HG02763 (cell line): ENCODE data around the gene SUSD2.
"Not testable (repeated sequence)": the region's sequence is repeated elsewhere in the genome, so short reads cannot be mapped to it uniquely, and the experiment has no call there.

Experiments used
- ATAC-seq: cut with Tn5 transposase; IDR thresholded peaks from one replicate; pipeline ENCODE4 v1.9.1; 2021; ENCODE audit warnings: mild to moderate bottlenecking, moderate library complexity; ENCODE audit not compliant: unreplicated experiment

SUSD2 gene, protein sequence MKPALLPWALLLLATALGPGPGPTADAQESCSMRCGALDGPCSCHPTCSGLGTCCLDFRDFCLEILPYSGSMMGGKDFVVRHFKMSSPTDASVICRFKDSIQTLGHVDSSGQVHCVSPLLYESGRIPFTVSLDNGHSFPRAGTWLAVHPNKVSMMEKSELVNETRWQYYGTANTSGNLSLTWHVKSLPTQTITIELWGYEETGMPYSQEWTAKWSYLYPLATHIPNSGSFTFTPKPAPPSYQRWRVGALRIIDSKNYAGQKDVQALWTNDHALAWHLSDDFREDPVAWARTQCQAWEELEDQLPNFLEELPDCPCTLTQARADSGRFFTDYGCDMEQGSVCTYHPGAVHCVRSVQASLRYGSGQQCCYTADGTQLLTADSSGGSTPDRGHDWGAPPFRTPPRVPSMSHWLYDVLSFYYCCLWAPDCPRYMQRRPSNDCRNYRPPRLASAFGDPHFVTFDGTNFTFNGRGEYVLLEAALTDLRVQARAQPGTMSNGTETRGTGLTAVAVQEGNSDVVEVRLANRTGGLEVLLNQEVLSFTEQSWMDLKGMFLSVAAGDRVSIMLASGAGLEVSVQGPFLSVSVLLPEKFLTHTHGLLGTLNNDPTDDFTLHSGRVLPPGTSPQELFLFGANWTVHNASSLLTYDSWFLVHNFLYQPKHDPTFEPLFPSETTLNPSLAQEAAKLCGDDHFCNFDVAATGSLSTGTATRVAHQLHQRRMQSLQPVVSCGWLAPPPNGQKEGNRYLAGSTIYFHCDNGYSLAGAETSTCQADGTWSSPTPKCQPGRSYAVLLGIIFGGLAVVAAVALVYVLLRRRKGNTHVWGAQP

GRCh38 chr22:24181088-24181995, at the start of gene SUSD2:
Gene SUSD2, plus strand, starts transcription at chr22:24181487. Its CDS starts 33 bp downstream, at chr22:24181520.
- ATAC-seq, result no peak

- no peak for ATAC-seq
Observed at GRCh38 chr22:24133187-24133965, 47.9 kb upstream of the SUSD2 start.

DNA sequence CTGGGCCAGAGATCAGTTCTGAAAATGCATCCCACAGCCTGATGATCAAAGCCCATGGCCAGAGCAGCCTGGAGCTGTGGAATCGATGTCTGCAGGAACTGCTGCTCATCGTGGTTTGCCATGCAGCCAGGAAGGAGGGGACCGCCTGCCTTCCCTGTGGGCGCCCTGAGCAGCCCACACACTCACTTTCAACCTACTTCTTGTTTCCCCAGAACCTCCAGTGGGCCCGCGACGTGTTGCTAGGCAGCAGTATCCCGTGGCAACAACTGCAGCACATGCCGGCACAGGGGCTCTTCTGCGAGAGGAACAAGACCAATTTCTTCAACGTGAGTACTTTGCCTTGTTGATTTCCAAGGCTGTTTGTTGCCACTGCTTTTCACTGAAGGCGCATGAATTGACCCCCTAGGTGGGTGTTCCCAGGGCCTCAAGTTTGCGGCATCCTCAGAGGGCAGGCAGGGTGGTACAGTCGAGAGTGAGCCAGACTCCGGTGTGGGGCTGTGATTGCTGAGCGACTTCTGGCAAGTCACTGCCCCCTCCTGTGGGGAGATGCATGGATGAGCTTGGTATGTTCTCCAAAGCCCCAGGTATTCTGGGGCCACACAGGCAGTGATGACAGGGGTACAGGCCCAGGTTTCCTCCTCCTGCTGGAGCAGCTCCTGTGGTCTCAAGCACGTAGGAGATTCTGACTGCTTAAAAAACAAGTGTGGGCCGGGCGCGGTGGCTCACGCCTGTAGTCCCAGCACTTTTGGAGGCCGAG, 47.0 kb upstream of the SUSD2 start:
- ATAC-seq, result no peak

- ATAC-seq, result not testable (repeated sequence)
Observed at GRCh38 chr22:24136533-24136932, 44.8 kb upstream of the SUSD2 start.

DNA sequence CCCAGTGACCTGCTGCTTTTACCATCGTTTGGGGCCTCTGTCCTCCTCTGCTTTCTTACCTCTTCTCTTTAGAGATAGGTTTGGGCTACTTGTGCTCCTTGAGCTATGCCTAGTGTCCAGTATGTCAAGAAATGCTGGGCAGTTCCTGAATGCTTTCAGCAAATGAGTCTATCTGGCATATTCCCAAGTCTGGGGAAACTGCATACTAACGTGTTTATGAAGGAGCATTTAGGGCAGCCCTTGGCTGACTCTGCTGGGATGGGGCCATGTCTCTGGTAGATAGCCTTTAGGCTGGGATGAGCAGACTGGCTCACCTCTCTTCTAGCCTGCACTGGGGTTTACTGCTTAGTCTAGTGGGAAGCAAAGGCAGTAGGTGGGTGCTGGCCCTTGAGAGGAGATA, 43.7 kb upstream of the SUSD2 start:
- ATAC-seq, result no peak

DNA sequence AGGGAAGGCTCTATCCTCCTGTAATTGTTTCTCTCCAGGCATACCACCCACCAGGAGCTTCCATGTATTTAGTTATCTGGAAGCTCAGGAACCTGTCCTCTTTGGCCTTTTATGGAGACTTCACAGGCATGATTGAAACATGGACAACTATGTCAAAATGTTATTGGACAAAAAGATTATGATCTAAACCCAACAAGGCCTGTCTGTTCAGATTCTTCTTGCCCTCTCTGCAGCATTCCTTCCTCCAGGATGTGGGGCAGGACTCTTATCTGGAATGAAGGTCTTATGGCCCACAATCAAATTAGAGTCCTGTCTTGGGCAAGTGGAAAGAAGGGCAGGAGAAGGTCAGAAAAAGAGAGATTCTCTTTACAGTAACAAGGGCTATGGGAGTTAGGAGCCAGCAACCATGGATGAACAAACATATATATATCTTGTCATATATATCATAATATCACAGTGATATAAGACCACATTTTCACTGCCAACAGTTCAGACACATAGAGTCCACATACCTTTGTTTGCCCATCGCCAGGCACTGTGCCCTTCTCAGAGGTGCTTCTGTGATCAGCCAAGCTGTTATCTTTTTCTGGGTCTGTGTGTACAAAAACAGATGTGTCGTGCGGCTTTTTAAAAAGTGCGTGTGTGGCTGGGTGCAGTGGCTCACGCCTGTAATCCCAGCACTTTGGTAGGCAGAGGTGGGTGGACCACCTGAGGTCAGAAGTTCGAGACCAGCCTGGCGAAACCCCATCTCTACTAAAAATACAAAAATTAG, 42.5 kb upstream of the SUSD2 start:
- no peak for ATAC-seq

DNA sequence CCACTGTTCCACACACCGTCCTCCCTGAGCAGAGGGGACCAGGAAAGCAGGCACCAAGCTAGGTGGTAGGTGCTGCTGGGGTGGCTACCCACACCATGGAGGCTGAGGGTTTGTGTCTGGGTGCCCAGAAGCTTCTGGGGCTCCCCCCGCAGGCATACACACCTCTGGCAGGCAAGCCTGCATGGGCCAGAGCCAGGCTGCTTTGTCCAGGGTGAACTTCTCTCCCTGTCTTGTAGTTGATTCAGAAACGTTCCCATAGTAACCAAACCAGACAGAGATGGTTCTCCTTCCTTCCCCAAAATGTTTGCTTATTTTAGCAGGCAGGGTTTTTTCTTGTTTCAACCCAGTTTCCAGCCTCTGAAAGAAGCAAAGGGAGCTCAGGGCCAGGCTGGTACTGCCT, 40.9 kb upstream of the SUSD2 start:
- ATAC-seq, result no peak

- ATAC-seq, result no peak
Observed at GRCh38 chr22:24141586-24141985, 39.7 kb upstream of the SUSD2 start.

GRCh38 chr22:24142241-24142640, 39.0 kb upstream of the SUSD2 start:
- ATAC-seq, result no peak

DNA sequence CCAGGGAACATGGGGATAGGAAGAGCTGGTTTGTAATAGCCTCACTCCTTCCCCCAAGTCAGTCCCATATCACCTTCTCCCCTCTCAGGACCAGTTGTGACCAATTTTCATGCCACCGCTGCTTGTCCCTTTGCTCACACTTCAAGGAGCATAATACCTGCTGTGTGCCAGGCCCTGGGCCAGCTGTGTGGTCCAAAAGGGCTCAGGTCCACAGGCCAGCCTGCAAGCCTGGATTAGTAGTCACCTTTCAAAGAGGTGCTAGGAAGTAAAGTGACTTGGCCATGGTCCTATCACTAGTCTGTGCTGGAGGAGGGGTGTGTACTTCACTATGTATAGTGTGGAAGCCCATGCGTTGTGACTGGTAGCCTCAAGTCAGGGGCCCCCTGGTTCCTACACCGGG, 38.5 kb upstream of the SUSD2 start:
- ATAC-seq, result no peak

DNA sequence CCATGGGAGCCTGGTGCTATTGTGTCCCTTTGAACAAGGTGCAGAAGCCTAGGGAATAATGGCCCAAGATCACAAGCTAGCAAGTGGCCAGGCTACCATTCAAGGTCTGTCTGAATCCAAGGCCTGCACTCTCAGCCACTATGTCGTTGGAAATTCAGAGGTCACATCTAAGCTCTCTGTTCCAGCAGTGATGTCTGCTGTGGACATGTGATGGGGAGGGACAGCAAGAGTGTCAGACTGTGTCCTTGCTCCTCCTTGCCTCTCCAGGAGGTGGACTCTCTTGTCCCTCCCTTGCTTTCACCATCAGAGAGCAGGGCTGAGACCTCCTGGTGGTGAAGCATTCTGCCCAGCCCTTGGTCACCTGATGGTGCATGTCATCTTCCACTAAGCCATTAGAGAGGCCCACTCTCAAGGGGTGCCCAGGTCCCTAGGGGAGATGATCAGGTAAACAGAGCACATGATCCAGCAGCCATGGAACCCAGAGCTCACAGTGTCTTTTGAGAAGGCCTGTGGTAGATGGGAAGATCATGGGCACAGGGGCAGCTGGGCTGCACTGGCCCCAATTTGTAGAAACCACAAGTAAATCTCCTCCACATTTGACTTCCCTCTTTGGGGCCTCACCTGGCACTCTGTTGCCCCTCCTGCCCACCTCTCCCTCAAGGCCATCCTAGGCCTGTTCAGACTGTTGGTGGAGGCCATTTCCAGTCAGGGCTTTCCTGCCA, 37.1 kb upstream of the SUSD2 start:
- ATAC-seq, result no peak

GRCh38 chr22:24144778-24145085, 36.6 kb upstream of the SUSD2 start:
- ATAC-seq, result no peak

GRCh38 chr22:24145446-24146193, 35.7 kb upstream of the SUSD2 start:
- no peak for ATAC-seq

DNA sequence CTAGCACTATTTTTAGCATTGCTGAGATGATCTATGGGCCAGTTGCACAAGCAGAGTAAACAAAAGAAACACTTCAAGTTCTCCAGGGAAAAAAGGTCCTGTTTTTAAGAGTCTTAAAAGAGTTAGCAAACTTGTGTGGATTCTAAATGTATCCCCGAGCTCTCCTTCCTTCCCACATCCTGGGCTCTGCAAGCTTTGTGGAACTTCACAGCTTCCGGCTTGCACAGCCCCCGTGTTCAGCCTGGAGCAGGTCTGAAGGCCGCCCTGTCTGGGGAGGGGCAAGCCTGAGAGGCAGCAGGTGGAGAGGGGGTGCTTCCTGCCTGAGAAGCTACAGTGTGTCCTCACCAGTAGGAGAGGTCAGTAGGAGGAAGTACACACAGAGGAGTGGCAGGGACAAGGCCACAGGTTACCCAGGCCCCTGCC, 35.1 kb upstream of the SUSD2 start:
- peak; percentile 55 for ATAC-seq

DNA sequence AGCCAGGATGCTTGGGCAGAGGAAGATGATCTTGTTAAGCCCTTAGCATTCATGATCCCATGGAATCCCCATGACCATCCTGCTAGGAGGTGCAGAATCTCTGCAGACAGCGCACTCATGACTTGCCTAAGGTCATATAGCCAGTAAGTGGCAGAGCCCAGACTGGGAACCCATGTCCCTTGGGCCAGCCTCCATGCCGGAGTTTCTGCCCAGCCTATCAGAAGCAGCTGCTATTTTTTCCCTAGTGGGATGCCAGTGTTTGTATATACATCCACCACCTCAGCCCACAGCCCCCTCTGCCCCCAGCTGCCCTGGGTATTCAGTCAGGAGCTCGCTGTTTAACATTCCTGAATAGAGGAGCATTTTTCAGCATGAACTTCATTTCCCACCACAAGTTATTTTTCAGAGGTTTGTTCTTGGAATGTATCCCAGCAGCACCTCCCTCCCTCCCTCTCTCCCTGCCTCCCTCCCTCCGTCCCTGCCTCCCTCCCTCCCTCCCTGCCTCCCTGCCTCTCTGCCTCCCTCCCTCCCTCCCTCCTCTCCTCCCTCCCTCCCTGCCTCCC, 34.4 kb upstream of the SUSD2 start:
- ATAC-seq, result no peak

GRCh38 chr22:24147666-24148065, 33.6 kb upstream of the SUSD2 start:
- ATAC-seq, result no peak
